IMR-90 (cell line): ENCODE data around the gene KLF17.

ENCODE experiments used
- FOS ChIP-seq: fragments of 150-350 bp; IDR thresholded peaks from 2 replicates; pipeline ENCODE4 v1.6.1; 2016; ENCODE audit warnings: low read depth, low read length
- NFE2L2 ChIP-seq: fragments of 150-350 bp; IDR thresholded peaks from 2 replicates; pipeline ENCODE4 v1.6.1; 2016; ENCODE audit warnings: low read depth, mild to moderate bottlenecking, low read length
- POLR2A ChIP-seq: IDR thresholded peaks from 2 replicates; pipeline ENCODE4 v1.6.1; 2012; ENCODE audit warnings: mild to moderate bottlenecking, low read depth, low read length
- RAD21 ChIP-seq: IDR thresholded peaks from 2 replicates; pipeline ENCODE4 v1.6.1; 2012; ENCODE audit warnings: low read length, improper control_type of control experiment
- TF ChIP-seq, protein P1 (sequence below): conservative IDR thresholded peaks from 2 replicates; pipeline ENCODE4 v1.5.1; 2012; ENCODE audit warnings: mild to moderate bottlenecking, low read depth, low read length, improper control_type of control experiment

DNA sequence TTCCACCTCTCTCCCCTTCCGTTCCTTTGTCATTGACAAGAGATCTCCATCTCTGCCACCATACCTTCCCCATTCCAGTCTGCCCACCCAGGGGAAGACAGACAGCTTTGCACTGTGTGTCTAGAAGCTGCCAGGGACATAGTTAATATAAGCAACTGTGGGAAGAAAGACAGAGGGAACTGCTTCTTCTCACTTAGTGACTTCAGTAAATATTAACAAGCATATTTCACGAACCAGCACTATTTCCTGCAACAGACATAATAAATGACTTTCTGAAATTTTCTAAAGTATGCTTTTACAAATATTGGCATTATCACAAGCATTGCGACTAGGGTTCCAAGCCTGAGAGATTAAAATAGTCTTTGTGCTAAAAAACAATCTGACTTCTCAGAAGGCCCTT, 44.2 kb upstream of the KLF17 start:
- TF ChIP-seq POLR2A, result no peak
- no peak for TF ChIP-seq RAD21
- TF ChIP-seq, protein P1, sequence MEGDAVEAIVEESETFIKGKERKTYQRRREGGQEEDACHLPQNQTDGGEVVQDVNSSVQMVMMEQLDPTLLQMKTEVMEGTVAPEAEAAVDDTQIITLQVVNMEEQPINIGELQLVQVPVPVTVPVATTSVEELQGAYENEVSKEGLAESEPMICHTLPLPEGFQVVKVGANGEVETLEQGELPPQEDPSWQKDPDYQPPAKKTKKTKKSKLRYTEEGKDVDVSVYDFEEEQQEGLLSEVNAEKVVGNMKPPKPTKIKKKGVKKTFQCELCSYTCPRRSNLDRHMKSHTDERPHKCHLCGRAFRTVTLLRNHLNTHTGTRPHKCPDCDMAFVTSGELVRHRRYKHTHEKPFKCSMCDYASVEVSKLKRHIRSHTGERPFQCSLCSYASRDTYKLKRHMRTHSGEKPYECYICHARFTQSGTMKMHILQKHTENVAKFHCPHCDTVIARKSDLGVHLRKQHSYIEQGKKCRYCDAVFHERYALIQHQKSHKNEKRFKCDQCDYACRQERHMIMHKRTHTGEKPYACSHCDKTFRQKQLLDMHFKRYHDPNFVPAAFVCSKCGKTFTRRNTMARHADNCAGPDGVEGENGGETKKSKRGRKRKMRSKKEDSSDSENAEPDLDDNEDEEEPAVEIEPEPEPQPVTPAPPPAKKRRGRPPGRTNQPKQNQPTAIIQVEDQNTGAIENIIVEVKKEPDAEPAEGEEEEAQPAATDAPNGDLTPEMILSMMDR, result no peak
- TF ChIP-seq FOS, result no peak
- TF ChIP-seq NFE2L2, result no peak
